Hematopoietic multipotent progenitor cell treated with erythropoietin and hydrocortisone succinate and interleukin-3 and kit ligand, for 4 days (in vitro differentiated cells): Measurements from ENCODE around the gene GPC2.

Experiments
- DNase-seq: peaks from one replicate; pipeline ENCODE4 v3.0.0-alpha.2; 2015

The GPC2 gene

DNA sequence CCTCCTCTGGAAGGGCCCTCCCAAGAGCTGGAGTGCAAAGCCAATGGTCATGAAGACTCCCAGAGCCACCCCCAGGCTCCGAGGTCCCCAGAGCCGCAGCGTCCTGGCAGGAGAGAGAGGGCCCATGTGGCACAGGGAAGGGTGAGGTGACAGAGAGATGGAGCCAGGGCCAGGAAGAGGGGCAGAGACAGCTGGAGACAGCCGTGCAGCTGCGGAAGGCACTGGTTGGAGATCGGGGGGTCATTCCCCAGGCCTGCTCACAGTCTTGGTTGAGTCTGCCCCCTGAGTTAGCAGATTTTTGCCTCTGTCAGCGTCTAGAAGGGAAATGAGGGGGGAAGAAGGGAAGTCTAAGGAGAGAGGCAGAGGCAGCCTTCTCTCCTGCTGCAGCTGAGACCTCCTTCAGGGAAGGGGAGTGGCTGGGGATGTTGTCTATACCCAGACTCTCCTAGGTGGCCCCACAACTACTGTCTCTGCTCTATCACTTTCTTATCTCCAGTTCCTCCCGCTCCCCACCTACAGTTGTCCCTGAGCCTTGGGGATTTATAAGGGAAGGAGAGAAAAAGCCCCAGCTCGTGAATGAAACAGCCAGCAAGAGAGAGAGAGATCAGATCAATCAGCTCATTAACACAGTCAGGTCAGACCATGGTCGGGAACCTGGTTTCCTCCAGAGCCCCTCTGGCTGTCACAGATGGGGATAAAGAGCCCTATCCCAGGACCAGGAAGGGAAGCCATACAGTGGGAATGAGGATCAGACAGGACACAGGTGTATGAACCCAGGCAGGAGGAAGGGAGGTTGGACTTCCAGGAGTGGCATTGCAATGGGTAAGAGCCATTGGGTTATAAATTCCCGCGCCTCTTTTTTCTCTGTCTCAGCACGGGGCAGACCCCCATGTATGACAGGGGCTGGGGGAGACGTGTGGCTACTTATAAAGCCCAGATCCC, 9.9 kb downstream of the GPC2 start:
- no peak for DNase-seq

- DNase-seq = no peak
Measured at GRCh38 chr7:100166317-100166940, 10.8 kb downstream of the GPC2 start.

DNA sequence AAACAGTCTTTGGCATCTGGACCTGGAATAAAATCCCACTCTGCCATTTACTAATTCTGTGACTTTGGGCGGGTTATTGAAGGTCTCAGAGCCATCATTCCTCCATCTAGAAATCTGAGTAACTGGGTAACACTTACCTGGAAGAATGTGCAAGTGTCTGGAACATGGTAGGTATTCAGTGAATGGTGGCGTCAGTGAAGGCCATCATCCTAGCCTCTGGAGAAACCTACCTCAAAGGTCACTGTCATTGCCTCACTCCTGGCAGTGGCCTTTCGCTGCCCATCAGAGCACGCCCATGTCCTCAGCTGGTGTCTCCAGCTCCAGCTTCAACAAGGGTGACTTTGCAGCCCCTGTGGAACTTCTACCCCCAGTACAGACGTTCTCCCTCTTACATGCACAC, 13.3 kb downstream of the GPC2 start:
- DNase-seq = no peak

DNA sequence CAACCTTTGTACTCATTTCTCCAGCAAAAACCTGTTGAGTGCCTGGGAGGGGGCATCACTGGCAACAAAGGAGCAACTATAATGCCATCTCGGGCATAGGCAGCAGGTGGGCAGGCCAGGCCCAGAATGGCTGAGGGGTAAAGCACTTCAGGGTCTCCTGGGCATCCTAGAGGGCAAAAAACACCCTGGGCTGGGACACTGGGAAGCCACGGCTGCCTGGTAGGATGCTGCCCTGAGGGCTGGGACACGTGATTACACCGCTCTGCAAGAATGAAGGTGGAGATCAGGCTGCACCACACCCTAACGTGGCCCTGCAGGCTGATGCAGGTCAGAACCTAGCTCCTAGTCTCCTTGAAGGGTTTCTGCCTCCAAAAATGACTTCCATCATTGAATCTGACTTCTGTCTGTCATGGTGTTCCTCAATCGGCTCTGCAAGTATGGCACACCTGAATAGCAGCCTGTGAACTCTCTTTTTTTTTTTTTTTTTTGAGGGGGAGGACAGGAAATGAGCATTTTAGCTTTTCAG, 14.1 kb downstream of the GPC2 start:
- DNase-seq = no peak

DNA sequence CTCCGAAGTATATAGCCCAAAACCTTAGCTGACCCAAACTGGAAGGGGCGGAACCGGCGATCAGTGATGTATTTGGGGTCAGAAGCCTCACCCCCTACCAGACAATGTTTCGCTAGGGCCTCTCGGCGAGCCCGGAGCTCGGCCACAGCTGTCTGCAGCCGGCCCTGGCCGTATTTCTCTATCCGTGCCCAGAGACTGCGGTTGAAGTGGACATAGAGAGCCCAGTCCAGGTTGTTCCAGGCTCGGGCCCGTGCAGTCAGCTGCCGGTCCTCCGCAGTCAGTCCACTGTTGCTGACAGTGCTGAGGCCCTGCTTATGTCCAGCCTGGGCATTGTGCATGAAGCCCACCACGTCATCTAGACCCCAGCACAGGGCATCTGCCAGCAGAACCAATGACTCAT, 17.1 kb downstream of the GPC2 start:
- DNase-seq = no peak

- DNase-seq = no peak
Measured at GRCh38 chr7:100159099-100159623, 18.0 kb downstream of the GPC2 start.

DNA sequence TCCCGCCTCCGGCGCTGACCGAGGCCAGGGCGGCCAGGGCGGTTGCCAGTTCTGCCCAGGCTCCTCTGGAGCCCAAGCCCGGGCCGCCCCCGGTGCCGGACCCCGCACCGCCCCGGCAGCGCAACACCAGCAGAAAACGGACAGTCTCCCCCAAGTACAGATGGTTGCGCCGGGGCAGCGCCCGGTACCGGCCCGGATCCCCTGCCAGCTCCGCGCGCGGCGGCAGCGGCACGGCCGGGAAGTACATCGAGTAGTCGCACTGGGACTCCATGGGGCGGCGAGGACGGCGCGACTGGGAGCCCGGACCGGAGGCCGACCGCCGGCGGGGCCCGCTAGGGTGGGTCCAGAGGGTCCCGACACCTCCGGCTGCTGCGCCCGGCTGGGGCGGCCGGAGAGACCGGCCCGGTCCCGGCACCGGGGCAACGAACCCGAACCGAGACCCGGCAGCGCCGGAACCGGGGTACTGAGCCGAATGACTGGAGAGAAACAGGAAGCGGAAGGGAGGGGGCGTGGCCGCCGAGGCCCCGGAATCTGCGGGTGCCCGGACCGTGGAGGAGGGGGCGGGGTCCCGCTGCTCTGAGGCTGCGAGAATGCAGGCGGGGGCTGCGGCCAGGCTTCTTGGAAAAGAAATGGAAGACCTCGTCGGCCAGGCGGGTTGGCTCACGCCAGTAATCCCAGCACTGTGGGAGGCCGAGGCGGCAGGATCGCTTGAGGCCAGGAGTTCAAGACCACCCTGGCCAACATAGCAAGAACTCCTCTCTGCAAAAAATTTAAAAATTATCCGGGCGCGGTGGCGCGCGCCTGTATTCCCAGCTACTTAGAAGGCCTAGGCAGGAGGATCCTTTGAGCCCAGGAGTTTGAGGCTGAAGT, 18.7 kb downstream of the GPC2 start, which contains the start of gene TRAPPC14:
TSS of gene TRAPPC14 (minus strand) at position 495 of the 870 bp plus-strand sequence. CDS start at position 271, 224 bp downstream.
- DNase-seq = peak; percentile 94

GRCh38 chr7:100157334-100158228, 19.6 kb downstream of the GPC2 start:
- DNase-seq = no peak

DNA sequence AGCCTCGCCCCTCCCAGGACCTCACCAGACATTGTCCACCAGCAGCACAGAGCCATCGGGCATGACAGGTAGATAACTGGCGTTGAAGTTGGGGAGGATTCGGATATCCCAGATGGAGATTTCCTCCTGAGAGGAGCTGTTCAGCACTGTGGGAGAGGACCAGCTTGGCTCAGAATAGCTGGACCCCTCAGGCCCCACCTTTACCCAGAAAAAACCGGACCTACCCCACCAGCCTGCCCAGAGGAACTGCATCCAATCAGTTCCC, 20.2 kb downstream of the GPC2 start:
- DNase-seq = no peak

DNA sequence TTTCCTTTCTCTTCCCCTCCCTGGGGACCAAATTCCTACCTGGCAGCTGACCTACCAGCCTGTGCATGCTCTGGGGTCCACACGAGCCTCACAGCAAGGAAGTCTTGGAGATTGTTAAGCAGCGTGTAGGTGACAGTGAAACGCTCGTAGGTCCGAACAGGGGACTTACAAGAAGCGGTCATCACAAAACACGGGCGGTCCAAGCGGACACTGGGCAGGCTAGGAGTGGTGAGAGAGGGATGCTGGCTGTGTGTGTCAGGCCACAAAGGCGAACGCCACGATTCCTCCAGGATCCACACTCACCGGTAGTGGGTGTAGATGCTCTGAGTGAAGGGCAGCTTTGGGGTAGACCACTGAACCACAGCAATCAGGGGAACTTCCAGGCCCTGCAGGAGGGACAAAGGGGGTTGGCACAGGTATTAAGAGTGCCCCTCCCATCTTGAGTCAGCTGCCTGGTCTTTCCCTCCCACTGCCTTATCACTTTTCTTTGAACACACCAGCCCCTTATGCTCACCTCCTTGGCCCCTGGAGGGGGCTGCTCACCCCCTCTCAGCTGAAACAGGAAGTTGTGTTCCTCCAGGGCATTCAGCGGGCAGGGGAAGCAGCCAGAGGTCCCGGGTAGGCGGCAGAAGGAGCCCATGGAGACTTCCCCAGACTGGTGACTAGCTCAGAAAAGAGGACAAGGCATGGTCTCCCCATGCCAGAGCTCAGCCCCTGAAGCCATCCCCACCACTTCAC, 20.7 kb downstream of the GPC2 start:
- DNase-seq = peak; percentile 63

- no peak for DNase-seq
Measured at GRCh38 chr7:100155553-100156317, 21.4 kb downstream of the GPC2 start.

- DNase-seq = no peak
Measured at GRCh38 chr7:100154651-100155491, 22.3 kb downstream of the GPC2 start.

GRCh38 chr7:100153708-100154535, 23.3 kb downstream of the GPC2 start:
- peak; percentile 52 for DNase-seq

DNA sequence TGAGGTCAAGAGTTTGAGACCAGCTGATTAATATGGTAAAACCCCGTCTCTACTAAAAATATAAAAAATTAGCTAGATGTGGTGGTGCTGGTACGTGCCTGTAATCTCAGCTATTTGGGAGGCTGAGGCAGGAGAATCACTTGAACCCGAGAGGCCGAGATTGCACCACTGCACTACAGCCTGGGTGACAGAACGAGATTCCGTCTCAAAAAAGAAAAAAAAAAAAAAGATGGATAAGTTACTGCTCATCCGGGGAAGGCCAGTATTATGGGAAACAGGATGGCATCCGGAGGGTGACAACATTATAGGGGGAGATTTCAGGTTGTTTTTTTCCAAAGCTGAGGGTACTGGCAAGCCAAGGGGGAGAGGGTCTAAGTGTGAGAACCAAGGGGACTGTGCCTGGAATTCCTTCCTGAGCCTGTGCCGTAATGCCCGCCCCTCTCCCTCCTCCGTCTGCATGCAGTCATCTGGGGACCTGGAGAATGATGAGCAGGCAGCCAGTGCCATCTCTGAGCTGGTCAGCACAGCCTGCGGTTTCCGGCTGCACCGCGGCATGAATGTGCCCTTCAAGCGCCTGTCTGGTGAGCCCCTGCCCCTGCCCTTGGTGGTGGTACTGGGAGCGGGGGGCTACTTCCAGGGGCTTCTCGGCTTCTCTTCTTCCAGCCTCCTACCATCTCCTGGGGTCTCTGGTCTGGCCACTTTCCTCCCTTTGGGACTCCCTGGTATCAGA, 24.1 kb downstream of the GPC2 start:
- DNase-seq = no peak

- peak; percentile 77 for DNase-seq
Measured at GRCh38 chr7:100152404-100152803, 24.8 kb downstream of the GPC2 start.

DNA sequence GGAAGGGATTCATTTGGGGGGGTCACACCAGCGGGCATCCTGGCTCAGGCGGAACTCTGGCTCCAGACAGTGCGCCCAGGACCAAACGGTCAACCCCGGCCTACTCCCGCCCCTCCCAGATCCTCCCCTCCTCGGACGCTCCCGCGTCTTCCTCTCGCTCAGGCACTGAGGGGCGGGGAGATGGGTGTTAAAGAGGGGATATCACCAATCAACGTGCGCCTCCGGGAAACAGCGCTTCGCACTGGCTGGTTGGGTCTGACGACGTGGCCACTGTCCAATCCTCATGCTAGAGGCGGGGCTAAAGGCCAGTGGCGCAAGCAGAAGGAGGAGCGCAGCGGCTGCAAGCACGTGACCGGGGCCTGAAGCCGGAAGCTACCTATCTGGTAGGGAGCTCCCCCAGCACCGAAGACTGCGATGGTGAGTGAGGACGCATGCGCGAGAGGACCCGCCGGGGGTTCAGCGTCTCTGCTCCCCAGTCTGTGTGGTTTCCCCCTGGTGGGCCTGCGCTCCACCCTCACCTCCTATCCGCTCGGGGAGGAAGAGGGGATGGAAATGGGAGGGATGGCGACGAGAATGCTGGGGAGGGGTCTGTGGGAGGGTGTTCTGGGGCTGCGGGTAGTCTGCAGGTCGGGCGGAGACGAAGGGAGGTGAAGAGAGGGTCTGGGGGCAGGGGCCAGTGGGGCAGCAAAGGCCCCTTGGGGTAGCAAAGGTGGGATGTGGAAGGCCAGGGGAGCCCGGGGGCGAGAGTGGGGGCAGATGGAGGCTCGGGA, 28.4 kb downstream of the GPC2 start, which contains the start of gene LAMTOR4:
TSS of gene LAMTOR4 (plus strand) at position 360 of the 770 bp plus-strand sequence. CDS start at position 415, 55 bp downstream.
- peak; percentile 100 for DNase-seq

DNA sequence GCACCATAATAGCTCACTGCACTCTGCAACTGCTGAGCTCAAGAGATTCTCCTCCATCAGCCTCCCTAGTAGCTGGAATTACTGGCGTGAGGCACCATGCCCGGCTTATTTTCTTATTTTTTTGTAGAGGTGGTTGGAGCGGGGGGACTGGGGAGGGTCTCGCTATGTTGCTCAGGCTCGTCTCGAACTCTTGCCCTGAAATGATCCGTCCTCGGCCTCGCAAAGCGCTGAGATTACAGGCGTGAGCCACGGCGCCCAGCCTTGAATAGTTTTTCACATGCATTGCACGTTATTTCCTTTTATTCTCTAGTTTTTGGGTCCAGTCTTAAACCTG, 29.0 kb downstream of the GPC2 start:
- DNase-seq = no peak
